Panc1 (cell line): ENCODE results near the gene BSX.

Source experiments
- POLR2AphosphoS5 ChIP-seq: IDR thresholded peaks from 2 replicates; pipeline ENCODE4 v1.6.1; 2012; ENCODE audit warnings: mild to moderate bottlenecking, low read depth, low read length, moderate library complexity
- SIN3A ChIP-seq: IDR thresholded peaks from 2 replicates; pipeline ENCODE4 v1.6.1; 2012; ENCODE audit warnings: low read depth, mild to moderate bottlenecking, low read length, moderate library complexity, borderline replicate concordance; ENCODE audit not compliant: insufficient read depth
- TCF7L2 ChIP-seq: IDR thresholded peaks from 2 replicates; pipeline ENCODE4 v1.6.1; 2011; ENCODE audit warnings: mild to moderate bottlenecking, low read depth, low read length, inconsistent platforms
- TF ChIP-seq, protein P1 (sequence below): fragments of 450-650 bp; IDR thresholded peaks from 2 replicates; pipeline ENCODE4 v1.5.1; 2017; ENCODE audit warnings: mild to moderate bottlenecking
- TF ChIP-seq, protein P2 (sequence below), 2 experiments: IDR thresholded peaks; 2 replicates each; pipeline ENCODE4 v1.6.1; 2011 to 2012; ENCODE audit warnings: low read depth in 2 of 2, control low read depth in 1 of 2, low read length in 1 of 2, mild to moderate bottlenecking in 1 of 2, moderate library complexity in 1 of 2; ENCODE audit not compliant: insufficient read depth in 1 of 2

- TF ChIP-seq, protein P1, sequence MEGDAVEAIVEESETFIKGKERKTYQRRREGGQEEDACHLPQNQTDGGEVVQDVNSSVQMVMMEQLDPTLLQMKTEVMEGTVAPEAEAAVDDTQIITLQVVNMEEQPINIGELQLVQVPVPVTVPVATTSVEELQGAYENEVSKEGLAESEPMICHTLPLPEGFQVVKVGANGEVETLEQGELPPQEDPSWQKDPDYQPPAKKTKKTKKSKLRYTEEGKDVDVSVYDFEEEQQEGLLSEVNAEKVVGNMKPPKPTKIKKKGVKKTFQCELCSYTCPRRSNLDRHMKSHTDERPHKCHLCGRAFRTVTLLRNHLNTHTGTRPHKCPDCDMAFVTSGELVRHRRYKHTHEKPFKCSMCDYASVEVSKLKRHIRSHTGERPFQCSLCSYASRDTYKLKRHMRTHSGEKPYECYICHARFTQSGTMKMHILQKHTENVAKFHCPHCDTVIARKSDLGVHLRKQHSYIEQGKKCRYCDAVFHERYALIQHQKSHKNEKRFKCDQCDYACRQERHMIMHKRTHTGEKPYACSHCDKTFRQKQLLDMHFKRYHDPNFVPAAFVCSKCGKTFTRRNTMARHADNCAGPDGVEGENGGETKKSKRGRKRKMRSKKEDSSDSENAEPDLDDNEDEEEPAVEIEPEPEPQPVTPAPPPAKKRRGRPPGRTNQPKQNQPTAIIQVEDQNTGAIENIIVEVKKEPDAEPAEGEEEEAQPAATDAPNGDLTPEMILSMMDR: no peak
- TF ChIP-seq TCF7L2: no peak
- no peak for TF ChIP-seq SIN3A
- TF ChIP-seq, protein P2, sequence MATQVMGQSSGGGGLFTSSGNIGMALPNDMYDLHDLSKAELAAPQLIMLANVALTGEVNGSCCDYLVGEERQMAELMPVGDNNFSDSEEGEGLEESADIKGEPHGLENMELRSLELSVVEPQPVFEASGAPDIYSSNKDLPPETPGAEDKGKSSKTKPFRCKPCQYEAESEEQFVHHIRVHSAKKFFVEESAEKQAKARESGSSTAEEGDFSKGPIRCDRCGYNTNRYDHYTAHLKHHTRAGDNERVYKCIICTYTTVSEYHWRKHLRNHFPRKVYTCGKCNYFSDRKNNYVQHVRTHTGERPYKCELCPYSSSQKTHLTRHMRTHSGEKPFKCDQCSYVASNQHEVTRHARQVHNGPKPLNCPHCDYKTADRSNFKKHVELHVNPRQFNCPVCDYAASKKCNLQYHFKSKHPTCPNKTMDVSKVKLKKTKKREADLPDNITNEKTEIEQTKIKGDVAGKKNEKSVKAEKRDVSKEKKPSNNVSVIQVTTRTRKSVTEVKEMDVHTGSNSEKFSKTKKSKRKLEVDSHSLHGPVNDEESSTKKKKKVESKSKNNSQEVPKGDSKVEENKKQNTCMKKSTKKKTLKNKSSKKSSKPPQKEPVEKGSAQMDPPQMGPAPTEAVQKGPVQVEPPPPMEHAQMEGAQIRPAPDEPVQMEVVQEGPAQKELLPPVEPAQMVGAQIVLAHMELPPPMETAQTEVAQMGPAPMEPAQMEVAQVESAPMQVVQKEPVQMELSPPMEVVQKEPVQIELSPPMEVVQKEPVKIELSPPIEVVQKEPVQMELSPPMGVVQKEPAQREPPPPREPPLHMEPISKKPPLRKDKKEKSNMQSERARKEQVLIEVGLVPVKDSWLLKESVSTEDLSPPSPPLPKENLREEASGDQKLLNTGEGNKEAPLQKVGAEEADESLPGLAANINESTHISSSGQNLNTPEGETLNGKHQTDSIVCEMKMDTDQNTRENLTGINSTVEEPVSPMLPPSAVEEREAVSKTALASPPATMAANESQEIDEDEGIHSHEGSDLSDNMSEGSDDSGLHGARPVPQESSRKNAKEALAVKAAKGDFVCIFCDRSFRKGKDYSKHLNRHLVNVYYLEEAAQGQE (IDR thresholded peaks at IDR 0.05; ENCODE audit: insufficient read depth in 1 of 2, low read depth in 2 of 2, low read length in 1 of 2): 0 out of 4 replicates have a peak, but pooled peaks have one; percentile 9 to 34
- TF ChIP-seq POLR2AphosphoS5: no peak
These were observed 2.0 kb upstream of the BSX start for GRCh38 chr11:122983438-122984185.
